ENCODE measurements around the gene LHX1. TPM values are rescaled to one million over a fixed set of nuclear protein-coding genes. Genes with fewer than 3 reads are reported as not detected.

The LHX1 gene
- total RNA-seq, 1 donor from 2014 or later: 4.5 TPM

GRCh38 chr17:36935671-36936454 is 1.4 kb upstream of the LHX1 start:
- Mint-ChIP-seq H3K36me3 (ENCODE audit: low read depth, unreplicated experiment) (peaks cover 4% of the 10 kb centered on the region), H3K27ac (ENCODE audit: unreplicated experiment) (no peak overlapping the region), H3K9me3 (ENCODE audit: unreplicated experiment) (no peaks in the 10 kb centered on the region), H3K4me3 (ENCODE audit: unreplicated experiment) (peak overlapping the region; percentile 81), H3K27me3 (ENCODE audit: unreplicated experiment) (peaks cover 42% of the 10 kb centered on the region), H3K4me1 (ENCODE audit: unreplicated experiment) (peaks cover 48% of the 10 kb centered on the region)
- TF ChIP-seq CTCF (IDR thresholded peaks at IDR 0.05; ENCODE audit: unreplicated experiment): no peak
- DNase-seq (ENCODE audit: low spot score): no peak

- no peak overlapping the region for H3K27ac Mint-ChIP-seq (ENCODE audit: unreplicated experiment)
Measured at GRCh38 chr17:36936455-36937000, 747 bp upstream of the LHX1 start.

GRCh38 chr17:36937959-36938565 is 787 bp downstream of the LHX1 start:
- Mint-ChIP-seq H3K36me3 (ENCODE audit: low read depth, unreplicated experiment) (peaks cover 4% of the 10 kb centered on the region), H3K4me1 (ENCODE audit: unreplicated experiment) (peaks cover 39% of the 10 kb centered on the region), H3K27me3 (ENCODE audit: unreplicated experiment) (peaks cover 38% of the 10 kb centered on the region), H3K4me3 (ENCODE audit: unreplicated experiment) (peak overlapping the region; percentile 86), H3K9me3 (ENCODE audit: unreplicated experiment) (no peaks in the 10 kb centered on the region), H3K27ac (ENCODE audit: unreplicated experiment) (no peak overlapping the region)
- DNase-seq (ENCODE audit: low spot score): no peak
- TF ChIP-seq CTCF (IDR thresholded peaks at IDR 0.05; ENCODE audit: unreplicated experiment): no peak

More at GRCh38 chr17:36936455-36937000, 747 bp upstream of the LHX1 start:
- no peaks in the 10 kb centered on the region for H3K9me3 Mint-ChIP-seq (ENCODE audit: unreplicated experiment)
- DNase-seq (ENCODE audit: low spot score): no peak
- H3K4me1 Mint-ChIP-seq (ENCODE audit: unreplicated experiment): peaks cover 48% of the 10 kb centered on the region
- peaks cover 4% of the 10 kb centered on the region for H3K36me3 Mint-ChIP-seq (ENCODE audit: low read depth, unreplicated experiment)
- peaks cover 43% of the 10 kb centered on the region for H3K27me3 Mint-ChIP-seq (ENCODE audit: unreplicated experiment)
- TF ChIP-seq CTCF (IDR thresholded peaks at IDR 0.05; ENCODE audit: unreplicated experiment): no peak
- peak overlapping the region; percentile 85 for H3K4me3 Mint-ChIP-seq (ENCODE audit: unreplicated experiment)

- no peak for DNase-seq (ENCODE audit: low spot score)
- Mint-ChIP-seq H3K27me3 (ENCODE audit: unreplicated experiment) (peaks cover 38% of the 10 kb centered on the region), H3K36me3 (ENCODE audit: low read depth, unreplicated experiment) (peaks cover 4% of the 10 kb centered on the region), H3K4me3 (ENCODE audit: unreplicated experiment) (peak overlapping the region; percentile 67), H3K4me1 (ENCODE audit: unreplicated experiment) (peaks cover 36% of the 10 kb centered on the region), H3K9me3 (ENCODE audit: unreplicated experiment) (no peaks in the 10 kb centered on the region), H3K27ac (ENCODE audit: unreplicated experiment) (peak overlapping the region; percentile 1)
- TF ChIP-seq CTCF (IDR thresholded peaks at IDR 0.05; ENCODE audit: unreplicated experiment): no peak
Measured at GRCh38 chr17:36938566-36939051, 1.3 kb downstream of the LHX1 start.

Measured in endothelial cell (in vitro differentiated cells).